Measurements from ENCODE around the gene HSPA1A. TPM values are rescaled to one million over a fixed set of nuclear protein-coding genes. Genes with fewer than 3 reads are reported as not detected.

The HSPA1A gene
- total and polyA plus RNA-seq, 11 donors = 157 to 412 (median 196) TPM

DNA sequence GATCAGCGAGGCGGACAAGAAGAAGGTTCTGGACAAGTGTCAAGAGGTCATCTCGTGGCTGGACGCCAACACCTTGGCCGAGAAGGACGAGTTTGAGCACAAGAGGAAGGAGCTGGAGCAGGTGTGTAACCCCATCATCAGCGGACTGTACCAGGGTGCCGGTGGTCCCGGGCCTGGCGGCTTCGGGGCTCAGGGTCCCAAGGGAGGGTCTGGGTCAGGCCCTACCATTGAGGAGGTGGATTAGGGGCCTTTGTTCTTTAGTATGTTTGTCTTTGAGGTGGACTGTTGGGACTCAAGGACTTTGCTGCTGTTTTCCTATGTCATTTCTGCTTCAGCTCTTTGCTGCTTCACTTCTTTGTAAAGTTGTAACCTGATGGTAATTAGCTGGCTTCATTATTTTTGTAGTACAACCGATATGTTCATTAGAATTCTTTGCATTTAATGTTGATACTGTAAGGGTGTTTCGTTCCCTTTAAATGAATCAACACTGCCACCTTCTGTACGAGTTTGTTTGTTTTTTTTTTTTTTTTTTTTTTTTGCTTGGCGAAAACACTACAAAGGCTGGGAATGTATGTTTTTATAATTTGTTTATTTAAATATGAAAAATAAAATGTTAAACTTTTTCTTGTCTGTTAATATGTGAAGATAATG, 14.4 kb downstream of the HSPA1A start:
- intact Hi-C loops (cut with DNase I) = loop anchor here (1.0 to 10.0 kb wide), 17 partner anchors 35 to 285 kb away; partner anchors contain the start of genes LY6G5C (in 9 of the 10), ATP6V1G2 (in 2 of the 10), CLIC1 (in 2 of the 10) and CSNK2B (in 2 of the 10)
- H3K27me3 ChIP-seq = no peaks in the 10 kb centered on the region
- H3K4me1 ChIP-seq = peaks cover 4 to 49% (median 26%) of the 10 kb centered on the region in 12 donors
- 0 to 2% (median 1%) methylated on average over 12 to 15 of the region's 15 CpGs for WGBS, 4 donors
- no peak for DNase-seq
- peak overlapping the region in 11 of 12 donors; percentile 13 to 99 (median 60) for H3K27ac ChIP-seq
- no peak for ATAC-seq
- no peaks in the 10 kb centered on the region for H3K9me3 ChIP-seq
- TF ChIP-seq, protein P1, sequence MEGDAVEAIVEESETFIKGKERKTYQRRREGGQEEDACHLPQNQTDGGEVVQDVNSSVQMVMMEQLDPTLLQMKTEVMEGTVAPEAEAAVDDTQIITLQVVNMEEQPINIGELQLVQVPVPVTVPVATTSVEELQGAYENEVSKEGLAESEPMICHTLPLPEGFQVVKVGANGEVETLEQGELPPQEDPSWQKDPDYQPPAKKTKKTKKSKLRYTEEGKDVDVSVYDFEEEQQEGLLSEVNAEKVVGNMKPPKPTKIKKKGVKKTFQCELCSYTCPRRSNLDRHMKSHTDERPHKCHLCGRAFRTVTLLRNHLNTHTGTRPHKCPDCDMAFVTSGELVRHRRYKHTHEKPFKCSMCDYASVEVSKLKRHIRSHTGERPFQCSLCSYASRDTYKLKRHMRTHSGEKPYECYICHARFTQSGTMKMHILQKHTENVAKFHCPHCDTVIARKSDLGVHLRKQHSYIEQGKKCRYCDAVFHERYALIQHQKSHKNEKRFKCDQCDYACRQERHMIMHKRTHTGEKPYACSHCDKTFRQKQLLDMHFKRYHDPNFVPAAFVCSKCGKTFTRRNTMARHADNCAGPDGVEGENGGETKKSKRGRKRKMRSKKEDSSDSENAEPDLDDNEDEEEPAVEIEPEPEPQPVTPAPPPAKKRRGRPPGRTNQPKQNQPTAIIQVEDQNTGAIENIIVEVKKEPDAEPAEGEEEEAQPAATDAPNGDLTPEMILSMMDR (IDR thresholded peaks at IDR 0.05) = peak in 11 of 12 donors; percentile 20 to 66 (median 52)
- no peak for TF ChIP-seq POLR2A (IDR thresholded peaks at IDR 0.05)
- peak overlapping the region; percentile 26 to 86 (median 68) for H3K4me3 ChIP-seq
- peaks cover 0 to 7% (median 0%) of the 10 kb centered on the region in 9 donors for H3K36me3 ChIP-seq

DNA sequence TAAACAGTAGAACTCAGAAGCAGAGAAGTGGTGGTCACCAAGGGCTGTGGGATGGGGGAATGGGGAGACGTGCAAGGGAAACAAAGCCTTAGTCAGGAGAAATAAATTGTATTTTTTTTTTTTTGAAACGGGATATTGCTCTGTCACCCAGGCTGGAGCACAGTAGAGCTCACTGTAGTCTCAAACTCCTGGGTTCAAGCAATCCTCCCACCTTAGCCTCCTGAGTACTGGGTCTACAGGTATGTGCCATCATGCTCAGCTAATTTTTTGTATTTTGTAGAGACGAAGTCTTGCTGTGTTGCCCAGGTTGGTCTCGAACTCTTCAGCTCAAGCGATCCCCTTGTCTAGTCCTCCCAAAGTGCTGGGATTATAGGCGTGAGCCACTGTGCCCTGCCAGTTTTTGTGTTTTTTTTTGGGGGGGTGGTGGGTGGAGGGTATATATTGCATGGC, 15.6 kb downstream of the HSPA1A start:
- Histone ChIP-seq H3K4me3 (peak overlapping the region; percentile 26 to 86 (median 68)), H3K27ac (peak overlapping the region in 10 of 12 donors; percentile 12 to 99 (median 66)), H3K9me3 (no peaks in the 10 kb centered on the region), H3K4me1 (peaks cover 4 to 46% (median 30%) of the 10 kb centered on the region in 12 donors), H3K27me3 (no peaks in the 10 kb centered on the region), H3K36me3 (peaks cover 0 to 7% (median 0%) of the 10 kb centered on the region in 9 donors)
- intact Hi-C loops (cut with DNase I) = loop anchor here (1.0 to 10.0 kb wide), 16 partner anchors 36 to 286 kb away; partner anchors contain the start of genes LY6G5C (in 9 of the 10), ATP6V1G2 (in 2 of the 10), CSNK2B (in 2 of the 10) and DDAH2 (in 2 of the 10)
- no peak for ATAC-seq
- 38 to 63% (median 55%) methylated on average over 6 of the region's 6 CpGs for WGBS, 4 donors
- TF ChIP-seq, protein P1 (IDR thresholded peaks at IDR 0.05) = no peak
- TF ChIP-seq POLR2A (IDR thresholded peaks at IDR 0.05) = no peak
- DNase-seq = no peak

DNA sequence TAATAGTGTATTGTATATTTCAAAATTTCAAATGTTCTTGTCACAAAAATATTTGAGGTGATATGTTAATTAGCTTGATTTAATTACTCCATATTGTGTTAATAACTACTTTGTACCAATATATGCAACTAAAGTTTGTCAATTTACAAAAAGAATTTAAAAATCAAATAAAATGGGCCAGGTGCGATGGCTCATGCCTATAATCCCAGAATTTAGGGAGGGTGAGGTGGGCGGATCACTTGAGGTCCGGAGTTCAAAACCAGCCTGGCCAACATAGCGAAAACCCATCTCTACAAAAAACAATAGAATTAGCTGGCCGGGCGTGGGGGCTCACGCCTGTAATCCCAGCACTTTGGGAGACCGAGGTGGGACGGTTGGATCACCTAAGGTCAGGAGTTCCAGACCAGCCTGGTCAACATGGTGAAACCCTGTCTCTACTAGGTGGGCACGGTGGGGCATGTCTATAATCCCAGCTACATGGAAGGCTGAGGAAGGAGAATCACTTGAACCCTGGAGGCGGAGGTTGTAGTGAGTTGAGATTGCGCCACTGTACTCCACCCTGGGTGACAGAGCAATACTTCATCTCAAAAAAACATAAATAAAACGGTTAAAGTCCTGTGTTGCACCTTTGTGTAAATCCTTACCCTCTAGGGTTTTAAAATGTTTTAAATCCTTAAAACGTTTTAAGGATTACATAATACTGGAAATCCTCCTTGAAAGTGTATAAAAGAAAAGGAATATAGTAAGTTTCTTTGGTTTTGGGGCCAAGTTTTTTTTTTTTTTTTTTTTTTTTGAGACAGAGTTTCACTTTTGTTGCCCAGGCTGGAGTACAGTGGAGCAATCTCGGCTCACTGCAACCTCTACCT, 16.2 kb downstream of the HSPA1A start:
- TF ChIP-seq POLR2A (IDR thresholded peaks at IDR 0.05) = no peak
- TF ChIP-seq, protein P1 (IDR thresholded peaks at IDR 0.05) = no peak
- no peak for ATAC-seq
- H3K27me3 ChIP-seq = no peaks in the 10 kb centered on the region
- peak overlapping the region in 5 of 12 donors; percentile 12 to 99 (median 85) for H3K27ac ChIP-seq
- DNase-seq = no peak
- H3K4me1 ChIP-seq = peaks cover 4 to 46% (median 31%) of the 10 kb centered on the region in 12 donors
- H3K4me3 ChIP-seq = peak overlapping the region in 9 of 12 donors; percentile 58 to 86 (median 69)
- H3K9me3 ChIP-seq = no peaks in the 10 kb centered on the region
- peaks cover 0 to 7% (median 0%) of the 10 kb centered on the region in 9 donors for H3K36me3 ChIP-seq
- WGBS, 4 donors = 85 to 92% (median 90%) methylated on average over 15 of the region's 15 CpGs
- intact Hi-C loops (cut with DNase I) = loop anchor here (2.0 to 10.0 kb wide), 15 partner anchors 37 to 287 kb away; partner anchors contain the start of genes LY6G5C (in 9 of the 10), ATP6V1G2 (in 2 of the 10), CSNK2B (in 2 of the 10) and DDAH2 (in 2 of the 10)
